ENCODE data around the gene GJA3.

Gene GJA3

DNA sequence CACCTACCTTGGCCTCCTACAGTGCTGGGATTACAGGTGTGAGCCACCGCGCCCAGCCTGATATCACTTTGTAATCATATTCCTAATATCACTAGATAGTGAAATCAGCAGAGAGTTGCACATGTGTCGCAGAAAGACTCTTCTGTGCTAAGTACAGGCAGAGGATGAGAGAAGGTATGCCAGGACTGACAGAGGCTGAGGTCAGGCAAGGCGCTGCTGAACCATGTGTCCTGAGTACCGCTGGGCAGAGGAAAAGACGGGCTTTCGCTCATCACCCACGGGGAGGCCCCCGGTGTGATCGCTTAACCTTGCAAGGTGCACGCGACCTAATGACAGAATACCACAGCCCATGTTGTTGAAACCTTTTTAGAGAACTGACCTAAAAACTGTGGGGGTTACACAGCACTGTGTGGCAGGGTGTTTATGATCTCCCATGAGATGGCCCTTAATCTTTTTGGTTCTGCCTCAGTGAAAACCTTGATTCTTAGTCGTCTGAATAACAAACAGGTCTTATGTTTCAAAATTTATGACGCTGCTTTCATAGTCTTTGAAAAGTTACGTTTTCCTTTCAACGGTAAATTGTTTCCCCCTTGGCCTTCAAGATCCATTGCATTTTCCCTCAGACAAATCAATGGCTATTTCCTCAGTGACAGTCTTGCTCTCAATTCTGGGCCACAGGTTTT lies 12.2 kb downstream of the GJA3 start:
- Histone ChIP-seq H3K9ac (ENCODE audit: low read depth, low read length) (no peak overlapping the region), H3K36me3 (ENCODE audit: control insufficient read depth, insufficient read depth, low read length) (no peaks in the 10 kb centered on the region), H3K9me3 (ENCODE audit: control insufficient read depth, insufficient read depth, low read length) (no peaks in the 10 kb centered on the region), H3K27me3 (ENCODE audit: control insufficient read depth, insufficient read depth, low read length) (no peaks in the 10 kb centered on the region), H3K27ac (ENCODE audit: low read depth, low read length) (no peak overlapping the region), H3K4me1 (ENCODE audit: control insufficient read depth, insufficient read depth, low read length) (0 out of 2 replicates have a peak, but pooled peaks cover 6% of the 10 kb centered on the region), H3K4me3 (ENCODE audit: low read depth, low read length) (no peak overlapping the region)

DNA sequence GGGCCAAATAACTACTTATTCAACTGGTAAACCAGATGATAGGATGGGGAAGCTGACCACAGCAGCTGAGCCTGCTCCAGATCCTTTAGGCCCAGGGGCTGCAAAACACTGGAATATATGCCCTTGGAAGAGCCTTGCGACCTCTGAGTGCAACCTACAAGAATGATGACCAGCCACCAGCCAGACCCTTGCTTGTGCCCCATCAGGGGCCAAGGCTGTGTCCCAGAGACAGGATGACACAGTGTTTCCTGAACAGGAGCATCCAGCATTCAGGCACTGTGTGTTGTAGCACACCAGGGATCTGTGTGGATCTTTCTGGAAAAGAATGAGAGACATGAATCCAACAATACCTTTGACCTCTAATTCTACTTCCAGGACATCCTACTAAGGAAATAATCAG lies 14.5 kb downstream of the GJA3 start:
- no peaks in the 10 kb centered on the region for H3K27me3 ChIP-seq (ENCODE audit: control insufficient read depth, insufficient read depth, low read length)

DNA sequence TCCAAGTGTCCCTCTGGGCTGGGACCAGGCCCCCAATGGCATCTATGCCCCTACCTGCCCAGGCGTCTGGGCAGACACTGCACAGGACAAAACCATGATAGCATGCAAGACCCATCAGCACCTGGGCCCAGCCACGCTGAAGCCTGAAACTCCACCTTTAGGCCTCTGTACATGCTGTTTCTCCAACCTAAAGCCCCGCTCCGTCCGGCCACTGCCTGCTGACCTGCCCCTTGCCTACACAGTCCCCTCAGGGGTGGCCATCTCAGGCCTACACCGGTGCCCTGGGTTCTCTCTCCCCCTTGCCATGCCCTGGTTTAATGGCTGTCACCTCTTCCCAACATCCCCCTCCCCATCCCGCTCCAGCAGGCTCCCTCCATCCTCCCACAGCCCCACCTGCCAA lies 15.3 kb downstream of the GJA3 start:
- H3K9ac ChIP-seq (ENCODE audit: low read depth, low read length): no peak overlapping the region
- H3K4me1 ChIP-seq (ENCODE audit: control insufficient read depth, insufficient read depth, low read length): 0 out of 2 replicates have a peak, but pooled peaks cover 6% of the 10 kb centered on the region
- H3K27ac ChIP-seq (ENCODE audit: low read depth, low read length): no peak overlapping the region
- H3K4me3 ChIP-seq (ENCODE audit: low read depth, low read length): no peak overlapping the region
- H3K27me3 ChIP-seq (ENCODE audit: control insufficient read depth, insufficient read depth, low read length): no peaks in the 10 kb centered on the region
- H3K9me3 ChIP-seq (ENCODE audit: control insufficient read depth, insufficient read depth, low read length): no peaks in the 10 kb centered on the region
- H3K36me3 ChIP-seq (ENCODE audit: control insufficient read depth, insufficient read depth, low read length): no peaks in the 10 kb centered on the region

More for the DNA sequence above, 14.5 kb downstream of the GJA3 start:
- Histone ChIP-seq H3K36me3 (ENCODE audit: control insufficient read depth, insufficient read depth, low read length) (no peaks in the 10 kb centered on the region), H3K4me3 (ENCODE audit: low read depth, low read length) (no peak overlapping the region), H3K27ac (ENCODE audit: low read depth, low read length) (no peak overlapping the region), H3K9ac (ENCODE audit: low read depth, low read length) (no peak overlapping the region), H3K9me3 (ENCODE audit: control insufficient read depth, insufficient read depth, low read length) (no peaks in the 10 kb centered on the region), H3K4me1 (ENCODE audit: control insufficient read depth, insufficient read depth, low read length) (0 out of 2 replicates have a peak, but pooled peaks cover 6% of the 10 kb centered on the region)

DNA sequence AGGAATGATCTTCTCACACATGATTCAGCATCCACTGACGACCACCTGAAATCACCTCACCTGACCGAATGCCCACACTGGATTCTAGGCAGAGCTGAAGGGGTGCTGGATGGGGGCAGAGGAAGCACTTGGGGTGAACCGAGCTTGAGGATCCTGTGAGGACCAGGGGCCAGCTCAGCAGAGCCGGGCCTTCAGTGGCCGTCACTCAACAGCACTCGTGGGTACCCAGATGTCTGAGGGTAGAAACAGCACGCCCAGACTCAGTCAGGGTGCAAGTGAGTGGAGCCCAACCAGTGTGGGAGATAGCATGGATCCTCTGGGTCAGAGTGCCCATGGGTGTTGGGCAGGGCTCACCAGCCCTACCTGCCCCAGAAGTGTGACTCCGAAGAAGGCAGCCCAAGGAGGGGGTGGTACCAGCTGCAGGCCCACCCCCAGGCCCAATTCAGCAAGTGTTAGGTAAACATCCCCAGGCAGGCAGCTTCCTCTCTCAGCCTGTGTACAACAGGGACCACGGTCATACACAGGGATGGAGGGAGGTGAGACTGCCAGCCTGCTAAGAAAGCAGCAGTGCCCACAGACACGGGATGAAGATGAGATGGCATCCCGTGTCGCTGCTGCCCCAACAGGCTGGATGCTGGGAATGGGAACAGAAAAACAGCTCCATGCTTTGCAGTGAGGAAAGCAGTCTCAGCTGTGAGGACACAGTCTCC lies 16.6 kb downstream of the GJA3 start:
- Histone ChIP-seq H3K4me1 (ENCODE audit: control insufficient read depth, insufficient read depth, low read length) (0 out of 2 replicates have a peak, but pooled peaks cover 6% of the 10 kb centered on the region), H3K27ac (ENCODE audit: low read depth, low read length) (no peak overlapping the region), H3K9me3 (ENCODE audit: control insufficient read depth, insufficient read depth, low read length) (no peaks in the 10 kb centered on the region), H3K9ac (ENCODE audit: low read depth, low read length) (no peak overlapping the region), H3K36me3 (ENCODE audit: control insufficient read depth, insufficient read depth, low read length) (no peaks in the 10 kb centered on the region), H3K27me3 (ENCODE audit: control insufficient read depth, insufficient read depth, low read length) (no peaks in the 10 kb centered on the region), H3K4me3 (ENCODE audit: low read depth, low read length) (no peak overlapping the region)

DNA sequence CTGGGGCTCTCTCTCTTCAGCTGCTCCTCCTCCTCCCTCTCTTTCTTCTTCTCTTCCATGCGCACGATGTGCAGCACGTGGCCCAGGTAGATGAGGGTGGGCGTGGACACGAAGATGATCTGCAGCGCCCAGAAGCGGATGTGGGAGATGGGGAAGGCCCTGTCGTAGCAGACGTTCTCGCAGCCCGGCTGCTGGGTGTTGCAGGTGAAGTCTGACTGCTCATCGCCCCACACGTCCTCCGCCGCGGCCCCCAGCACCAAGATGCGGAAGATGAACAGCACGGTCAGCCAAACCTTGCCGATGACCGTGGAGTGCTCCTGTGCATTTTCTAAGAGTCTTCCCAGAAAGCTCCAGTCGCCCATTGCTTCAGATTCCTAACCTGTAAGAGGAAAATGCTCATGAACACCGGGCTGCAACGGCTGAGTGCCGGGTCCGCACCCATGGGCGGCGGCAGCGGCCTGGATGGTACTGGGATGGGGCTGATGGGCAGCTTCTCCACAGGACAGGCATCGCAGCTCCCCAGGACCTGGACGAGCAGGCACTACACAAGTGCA lies 17.8 kb downstream of the GJA3 start:
- Histone ChIP-seq H3K9ac (ENCODE audit: low read depth, low read length) (no peak overlapping the region), H3K4me3 (ENCODE audit: low read depth, low read length) (no peak overlapping the region), H3K4me1 (ENCODE audit: control insufficient read depth, insufficient read depth, low read length) (0 out of 2 replicates have a peak, but pooled peaks cover 6% of the 10 kb centered on the region), H3K27me3 (ENCODE audit: control insufficient read depth, insufficient read depth, low read length) (peaks cover 5% of the 10 kb centered on the region), H3K9me3 (ENCODE audit: control insufficient read depth, insufficient read depth, low read length) (no peaks in the 10 kb centered on the region), H3K36me3 (ENCODE audit: control insufficient read depth, insufficient read depth, low read length) (no peaks in the 10 kb centered on the region), H3K27ac (ENCODE audit: low read depth, low read length) (no peak overlapping the region)

DNA sequence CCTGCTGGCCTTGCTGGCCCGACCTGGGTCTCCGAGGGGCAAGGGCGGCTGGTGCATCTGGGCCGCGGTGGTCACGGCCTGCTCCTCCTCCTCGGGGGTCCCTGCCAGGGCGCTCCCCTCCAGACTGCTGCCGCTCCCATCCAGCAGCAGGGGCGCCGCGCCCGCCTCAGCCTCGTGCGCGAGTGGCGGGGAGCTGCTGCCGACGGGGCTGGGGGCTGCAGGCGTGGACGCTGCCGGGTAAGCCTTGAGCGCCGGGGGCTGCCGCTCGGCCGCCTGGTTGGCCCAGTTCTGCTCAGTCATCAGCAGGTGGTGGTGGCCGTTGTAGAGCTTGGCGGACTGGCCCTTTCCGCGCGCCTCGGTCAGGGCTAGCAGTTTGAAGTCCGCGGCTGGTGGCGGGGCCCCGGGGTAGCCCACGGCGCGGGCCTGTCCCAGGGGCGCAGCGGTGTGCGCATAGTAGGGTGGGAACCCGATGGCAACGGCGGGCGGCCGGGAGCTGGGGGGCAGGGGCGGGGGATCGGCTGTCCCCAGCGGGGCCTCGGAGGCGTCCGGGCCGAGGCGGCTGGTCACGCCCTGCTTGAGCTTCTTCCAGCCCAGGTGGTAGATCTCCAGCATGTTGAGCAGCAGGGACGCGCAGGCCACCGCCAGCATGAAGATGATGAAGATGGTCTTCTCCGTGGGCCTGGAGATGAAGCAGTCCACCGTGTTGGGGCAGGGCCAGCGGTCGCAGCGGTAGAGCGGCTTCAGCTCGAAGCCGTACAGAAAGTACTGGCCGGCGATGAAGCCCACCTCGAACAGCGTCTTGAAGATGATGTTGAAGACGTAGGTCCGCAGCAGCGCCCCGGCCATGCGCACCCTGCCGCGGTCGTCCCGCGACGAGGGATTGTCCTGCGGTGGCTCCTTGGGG lies 18.6 kb downstream of the GJA3 start:
- H3K27me3 ChIP-seq (ENCODE audit: control insufficient read depth, insufficient read depth, low read length): peaks cover 12% of the 10 kb centered on the region
- no peak overlapping the region for H3K9ac ChIP-seq (ENCODE audit: low read depth, low read length)
- no peaks in the 10 kb centered on the region for H3K9me3 ChIP-seq (ENCODE audit: control insufficient read depth, insufficient read depth, low read length)
- no peak overlapping the region for H3K27ac ChIP-seq (ENCODE audit: low read depth, low read length)
- H3K36me3 ChIP-seq (ENCODE audit: control insufficient read depth, insufficient read depth, low read length): no peaks in the 10 kb centered on the region
- H3K4me3 ChIP-seq (ENCODE audit: low read depth, low read length): no peak overlapping the region
- H3K4me1 ChIP-seq (ENCODE audit: control insufficient read depth, insufficient read depth, low read length): 0 out of 2 replicates have a peak, but pooled peaks cover 5% of the 10 kb centered on the region

GRCh38 chr13:20141238-20142022 lies 19.4 kb downstream of the GJA3 start:
- no peak overlapping the region for H3K9ac ChIP-seq (ENCODE audit: low read depth, low read length)
- no peaks in the 10 kb centered on the region for H3K4me1 ChIP-seq (ENCODE audit: control insufficient read depth, insufficient read depth, low read length)
- H3K36me3 ChIP-seq (ENCODE audit: control insufficient read depth, insufficient read depth, low read length): no peaks in the 10 kb centered on the region
- no peak overlapping the region for H3K27ac ChIP-seq (ENCODE audit: low read depth, low read length)
- H3K27me3 ChIP-seq (ENCODE audit: control insufficient read depth, insufficient read depth, low read length): peaks cover 20% of the 10 kb centered on the region
- H3K4me3 ChIP-seq (ENCODE audit: low read depth, low read length): no peak overlapping the region
- no peaks in the 10 kb centered on the region for H3K9me3 ChIP-seq (ENCODE audit: control insufficient read depth, insufficient read depth, low read length)

DNA sequence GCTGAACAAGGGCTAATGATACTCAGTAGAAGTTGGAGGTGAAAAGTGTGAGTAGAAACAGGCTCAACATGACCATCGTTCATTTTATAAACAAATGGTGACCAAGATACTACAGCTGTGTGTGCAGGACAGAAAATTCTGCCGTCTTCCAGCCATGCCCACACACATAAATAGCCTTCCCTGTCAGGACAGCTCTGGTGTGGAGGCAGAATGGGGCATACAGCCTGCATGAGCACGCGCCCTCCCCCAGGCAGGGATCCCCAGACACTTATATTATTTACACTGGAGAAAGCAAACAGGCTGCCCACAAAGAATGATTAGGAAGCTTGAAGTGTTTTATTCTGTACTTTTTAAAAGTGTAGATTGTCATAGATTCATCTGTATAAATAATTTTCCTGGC lies 20.4 kb downstream of the GJA3 start:
- no peak overlapping the region for H3K27ac ChIP-seq (ENCODE audit: low read depth, low read length)
- H3K4me3 ChIP-seq (ENCODE audit: low read depth, low read length): no peak overlapping the region
- H3K9me3 ChIP-seq (ENCODE audit: control insufficient read depth, insufficient read depth, low read length): no peaks in the 10 kb centered on the region
- peaks cover 22% of the 10 kb centered on the region for H3K27me3 ChIP-seq (ENCODE audit: control insufficient read depth, insufficient read depth, low read length)
- H3K36me3 ChIP-seq (ENCODE audit: control insufficient read depth, insufficient read depth, low read length): no peaks in the 10 kb centered on the region
- H3K9ac ChIP-seq (ENCODE audit: low read depth, low read length): no peak overlapping the region
- no peaks in the 10 kb centered on the region for H3K4me1 ChIP-seq (ENCODE audit: control insufficient read depth, insufficient read depth, low read length)

DNA sequence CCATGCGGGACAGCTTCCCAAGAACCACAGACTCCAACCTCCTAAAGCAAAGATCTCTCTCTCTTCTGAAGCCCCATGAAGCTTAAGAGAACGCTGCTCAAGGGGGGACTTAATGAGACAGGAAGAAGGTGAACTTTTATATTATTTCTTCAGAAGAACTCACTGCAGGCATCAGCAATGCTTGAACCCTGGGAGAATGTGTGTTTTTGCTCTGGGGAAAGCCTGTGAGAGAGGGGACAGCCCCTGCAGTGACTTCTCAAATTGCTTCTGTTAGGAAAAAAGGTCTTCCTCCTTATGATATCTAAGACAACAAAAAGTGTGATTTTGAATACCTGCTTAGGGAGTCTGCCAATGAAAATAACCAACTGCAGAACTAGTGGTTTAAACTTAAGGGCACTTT lies 23.0 kb downstream of the GJA3 start:
- H3K9me3 ChIP-seq (ENCODE audit: control insufficient read depth, insufficient read depth, low read length): no peaks in the 10 kb centered on the region
- no peak overlapping the region for H3K9ac ChIP-seq (ENCODE audit: low read depth, low read length)
- H3K4me1 ChIP-seq (ENCODE audit: control insufficient read depth, insufficient read depth, low read length): no peaks in the 10 kb centered on the region
- peaks cover 22% of the 10 kb centered on the region for H3K27me3 ChIP-seq (ENCODE audit: control insufficient read depth, insufficient read depth, low read length)
- no peaks in the 10 kb centered on the region for H3K36me3 ChIP-seq (ENCODE audit: control insufficient read depth, insufficient read depth, low read length)
- no peak overlapping the region for H3K27ac ChIP-seq (ENCODE audit: low read depth, low read length)
- H3K4me3 ChIP-seq (ENCODE audit: low read depth, low read length): no peak overlapping the region

All from HUES48 (cell line).